ENCODE measurements around the gene PPEF1.

DNA sequence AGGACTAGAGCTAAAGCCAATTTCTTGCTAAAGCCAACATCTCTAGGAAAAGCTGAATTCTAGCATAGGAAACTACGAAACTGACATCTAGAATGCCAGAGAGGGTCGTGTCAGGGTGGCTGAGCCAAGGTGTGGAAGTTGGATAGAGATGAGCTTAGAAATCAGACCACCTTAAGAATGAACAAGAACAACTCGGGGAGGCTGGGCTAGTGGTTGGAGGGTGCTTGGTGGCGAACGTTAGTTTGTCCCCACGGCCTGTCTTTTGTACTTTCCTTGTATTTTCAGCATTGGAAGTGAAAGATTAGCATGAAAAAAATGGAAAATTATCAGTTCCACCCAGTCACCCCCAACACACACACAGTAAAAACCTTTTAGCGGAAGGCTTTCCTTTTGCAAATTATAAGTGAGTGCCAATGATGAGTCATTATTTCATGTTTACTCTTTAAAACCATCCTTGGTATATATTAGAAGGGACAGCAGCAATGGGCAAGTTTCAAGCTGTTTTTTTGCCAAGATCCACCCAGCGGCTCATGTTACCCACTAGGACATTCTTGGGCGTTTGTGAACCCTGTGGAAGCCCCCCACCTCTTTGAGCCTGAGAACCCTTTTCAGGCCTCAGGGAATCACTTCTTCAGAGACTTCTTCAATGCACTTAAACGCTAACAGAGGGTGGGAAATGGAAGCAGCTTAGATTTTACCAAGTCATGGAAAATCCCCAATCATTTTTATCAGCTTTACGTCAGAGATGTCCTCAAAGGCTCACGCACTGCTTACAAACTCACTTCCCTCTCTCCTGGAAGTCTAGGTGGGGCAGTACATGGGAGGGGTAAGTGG lies 4.9 kb upstream of the PPEF1 start:
- TF ChIP-seq, protein P1, sequence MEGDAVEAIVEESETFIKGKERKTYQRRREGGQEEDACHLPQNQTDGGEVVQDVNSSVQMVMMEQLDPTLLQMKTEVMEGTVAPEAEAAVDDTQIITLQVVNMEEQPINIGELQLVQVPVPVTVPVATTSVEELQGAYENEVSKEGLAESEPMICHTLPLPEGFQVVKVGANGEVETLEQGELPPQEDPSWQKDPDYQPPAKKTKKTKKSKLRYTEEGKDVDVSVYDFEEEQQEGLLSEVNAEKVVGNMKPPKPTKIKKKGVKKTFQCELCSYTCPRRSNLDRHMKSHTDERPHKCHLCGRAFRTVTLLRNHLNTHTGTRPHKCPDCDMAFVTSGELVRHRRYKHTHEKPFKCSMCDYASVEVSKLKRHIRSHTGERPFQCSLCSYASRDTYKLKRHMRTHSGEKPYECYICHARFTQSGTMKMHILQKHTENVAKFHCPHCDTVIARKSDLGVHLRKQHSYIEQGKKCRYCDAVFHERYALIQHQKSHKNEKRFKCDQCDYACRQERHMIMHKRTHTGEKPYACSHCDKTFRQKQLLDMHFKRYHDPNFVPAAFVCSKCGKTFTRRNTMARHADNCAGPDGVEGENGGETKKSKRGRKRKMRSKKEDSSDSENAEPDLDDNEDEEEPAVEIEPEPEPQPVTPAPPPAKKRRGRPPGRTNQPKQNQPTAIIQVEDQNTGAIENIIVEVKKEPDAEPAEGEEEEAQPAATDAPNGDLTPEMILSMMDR (IDR thresholded peaks at IDR 0.05; ENCODE audit: low read depth, low read length, poor library complexity, severe bottlenecking): no peak
- TF ChIP-seq EZH2phosphoT487 (IDR thresholded peaks at IDR 0.05; ENCODE audit: borderline replicate concordance, low read length): no peak

Data from DOHH2 (cell line).